Hematopoietic multipotent progenitor cell (in vitro differentiated cells): ENCODE results near the gene POLD4. TPM values are rescaled to one million over a fixed set of nuclear protein-coding genes. Genes with fewer than 3 reads are reported as not detected.
A peak's percentile ranks its signal among the peaks of the same experiment; 100 is the strongest.

Experiments
- DNase-seq, 3 donors: peaks; one replicate each; pipeline ENCODE4 v3.0.0-alpha.2; 2011 to 2015; ENCODE audit warnings: low read depth in 2 of 3, low spot score in 2 of 3
- total RNA-seq: library from RNA; depleted of rRNA; stranded (reverse); fragments of >200 nt; gene quantifications from one replicate; pipeline ENCODE4 v1.2.3, GENCODE V29; 2012

The POLD4 gene
- total RNA-seq, 1 donor: 56.6 TPM

- DNase-seq: no peak
Observed at GRCh38 chr11:67355023-67355793, 1.9 kb upstream of the POLD4 start.

GRCh38 chr11:67354075-67355022, 1.0 kb upstream of the POLD4 start:
- DNase-seq: no peak

- DNase-seq: no peak
Observed at GRCh38 chr11:67352546-67353316, 615 bp downstream of the POLD4 start.

- DNase-seq: peak; percentile 75 to 76 (median 76)
Observed at GRCh38 chr11:67351275-67352005, 1.9 kb downstream of the POLD4 start.

GRCh38 chr11:67349928-67350465, 3.3 kb downstream of the POLD4 start:
- no peak for DNase-seq

- DNase-seq: no peak
Observed at GRCh38 chr11:67349457-67349856, 3.9 kb downstream of the POLD4 start.

GRCh38 chr11:67349036-67349435, 4.3 kb downstream of the POLD4 start:
- no peak for DNase-seq

GRCh38 chr11:67347964-67348749, 5.2 kb downstream of the POLD4 start:
- no peak for DNase-seq

- peak in 1 of 3 donors; percentile 43 for DNase-seq
Observed at GRCh38 chr11:67345920-67346819, 7.2 kb downstream of the POLD4 start.

GRCh38 chr11:67345247-67345919, 8.0 kb downstream of the POLD4 start:
- DNase-seq: no peak

- peak in 1 of 3 donors; percentile 43 for DNase-seq
Observed at GRCh38 chr11:67344264-67344663, 9.1 kb downstream of the POLD4 start.

GRCh38 chr11:67337257-67337656, 16.1 kb downstream of the POLD4 start:
- DNase-seq: no peak

- no peak for DNase-seq
Observed at GRCh38 chr11:67332081-67332691, 21.2 kb downstream of the POLD4 start.

- DNase-seq: no peak
Observed at GRCh38 chr11:67323526-67323925, 29.8 kb downstream of the POLD4 start.

- no peak for DNase-seq
Observed at GRCh38 chr11:67322049-67322448, 31.3 kb downstream of the POLD4 start.

GRCh38 chr11:67321313-67321871, 32.0 kb downstream of the POLD4 start:
- DNase-seq: no peak

- DNase-seq: no peak
Observed at GRCh38 chr11:67320691-67321090, 32.7 kb downstream of the POLD4 start.
